SKM-1 treated with dmso at 0.1 percent for 144 hours (cell line): Measurements from ENCODE around the gene CACNA1E.
"Not testable (repeated sequence)": the region's sequence is repeated elsewhere in the genome, so short reads cannot be mapped to it uniquely, and the experiment has no call there.

Source experiments
- DNase-seq: peaks from one replicate; lab custom pipeline; 2025; ENCODE audit not compliant: unreplicated experiment; lab: John Stamatoyannopoulos, UW

CACNA1E gene

DNA sequence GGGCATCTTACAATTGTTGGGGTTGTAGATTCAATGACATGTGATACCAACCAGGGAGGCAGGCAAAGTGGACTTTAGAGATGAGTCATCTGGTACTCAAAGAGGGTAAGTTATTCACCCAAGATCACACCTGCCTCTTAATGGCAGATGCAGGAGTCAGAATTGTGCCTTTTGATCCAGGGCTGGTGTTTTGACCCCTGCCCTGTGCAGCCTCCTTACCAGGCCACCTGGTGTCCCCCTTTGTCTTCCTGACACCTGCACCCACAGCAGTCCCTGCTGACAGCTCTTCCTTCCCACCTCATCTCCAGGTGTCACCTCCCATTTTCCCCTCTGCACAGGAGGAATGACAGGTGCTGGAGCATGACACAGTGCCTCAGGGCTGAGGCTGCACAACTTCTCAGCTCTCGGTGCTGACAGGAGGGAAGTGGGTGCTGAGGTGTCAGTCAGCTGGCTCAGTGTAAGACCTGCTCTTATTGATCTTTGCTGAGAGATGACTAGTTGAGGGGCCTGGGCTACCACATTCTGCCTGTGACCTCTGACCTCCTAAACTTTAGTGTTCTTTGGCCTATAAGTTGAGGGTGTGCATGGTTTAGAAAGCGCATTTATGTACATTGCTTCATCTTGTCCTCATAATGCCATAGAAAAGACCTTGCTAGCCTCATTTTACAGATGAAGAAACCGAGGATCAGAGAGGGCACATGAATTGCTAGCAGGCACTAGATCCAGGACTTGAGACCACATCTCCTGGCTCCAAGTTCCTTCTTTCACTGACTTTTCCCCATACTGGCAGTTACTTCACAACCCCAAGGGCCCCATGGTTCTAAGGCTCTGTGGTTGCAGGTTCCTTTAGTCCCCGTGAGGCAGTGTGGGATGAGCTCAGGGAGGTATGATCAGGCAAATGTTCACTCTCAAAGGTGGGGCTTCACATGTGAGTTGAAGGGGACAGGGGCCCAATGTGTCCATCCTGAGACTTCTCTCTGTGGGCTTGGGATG is 31.3 kb downstream of the CACNA1E start:
- peak; percentile 91 for DNase-seq

DNA sequence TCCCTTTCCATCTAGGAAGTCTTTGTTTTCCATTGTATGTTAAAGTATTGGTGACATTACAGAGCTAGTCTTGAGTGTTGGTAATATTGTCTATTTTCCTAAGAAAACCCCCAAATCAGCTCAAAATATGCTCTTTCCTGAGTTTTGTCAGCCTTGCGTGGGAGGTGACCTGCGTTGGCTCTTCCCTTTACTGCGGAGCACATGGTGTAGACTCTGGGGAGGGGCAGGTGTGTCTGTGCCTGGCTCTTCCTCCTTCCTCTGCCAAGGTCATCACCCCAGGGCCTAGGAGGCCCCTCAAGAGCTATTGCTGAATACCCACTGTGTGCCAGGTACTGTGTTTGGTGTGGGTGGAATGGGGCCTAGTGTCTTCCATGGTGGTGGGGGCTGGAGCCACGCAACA is 33.4 kb downstream of the CACNA1E start:
- DNase-seq = no peak

- no peak for DNase-seq
These were observed 34.0 kb downstream of the CACNA1E start for GRCh38 chr1:181517181-181517875.

DNA sequence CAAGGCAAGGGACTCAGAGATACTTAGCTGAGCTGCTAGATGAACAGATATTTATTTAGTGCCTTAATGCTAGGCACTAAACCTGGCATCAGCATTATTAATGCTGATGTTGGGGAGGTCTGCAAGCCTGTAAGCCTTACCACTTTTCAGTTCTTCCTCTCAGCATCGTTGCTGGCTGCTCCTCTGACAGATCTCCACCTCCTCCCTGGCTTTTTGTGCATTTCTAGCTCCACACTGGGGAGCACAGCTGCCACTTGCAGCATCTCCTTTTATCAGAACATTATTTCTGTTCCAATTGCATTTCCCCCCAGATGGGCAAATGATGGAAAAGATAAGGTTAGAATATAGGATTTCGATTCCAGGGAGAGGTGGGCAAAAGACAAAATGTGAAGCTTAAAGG is 34.8 kb downstream of the CACNA1E start:
- no peak for DNase-seq

DNA sequence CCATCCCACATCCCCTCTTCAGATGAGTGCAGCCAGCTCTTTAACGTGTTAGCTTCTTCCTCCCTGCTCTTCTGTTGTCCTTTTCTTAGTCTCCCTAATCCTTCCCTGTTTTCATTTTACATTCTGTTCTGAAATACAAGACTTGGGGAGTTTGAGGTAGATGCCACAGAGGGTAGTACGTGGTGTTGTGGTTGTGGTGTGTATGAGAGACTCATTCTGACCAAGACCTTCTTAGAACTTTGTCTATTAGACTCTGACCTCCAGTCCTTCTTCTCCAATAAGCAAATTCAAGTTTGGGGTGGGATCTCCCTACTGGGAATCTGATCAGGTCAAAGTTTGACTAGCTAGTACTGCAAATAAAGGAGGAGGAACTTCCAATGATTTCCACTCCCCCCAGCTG is 39.5 kb downstream of the CACNA1E start:
- DNase-seq = no peak

DNA sequence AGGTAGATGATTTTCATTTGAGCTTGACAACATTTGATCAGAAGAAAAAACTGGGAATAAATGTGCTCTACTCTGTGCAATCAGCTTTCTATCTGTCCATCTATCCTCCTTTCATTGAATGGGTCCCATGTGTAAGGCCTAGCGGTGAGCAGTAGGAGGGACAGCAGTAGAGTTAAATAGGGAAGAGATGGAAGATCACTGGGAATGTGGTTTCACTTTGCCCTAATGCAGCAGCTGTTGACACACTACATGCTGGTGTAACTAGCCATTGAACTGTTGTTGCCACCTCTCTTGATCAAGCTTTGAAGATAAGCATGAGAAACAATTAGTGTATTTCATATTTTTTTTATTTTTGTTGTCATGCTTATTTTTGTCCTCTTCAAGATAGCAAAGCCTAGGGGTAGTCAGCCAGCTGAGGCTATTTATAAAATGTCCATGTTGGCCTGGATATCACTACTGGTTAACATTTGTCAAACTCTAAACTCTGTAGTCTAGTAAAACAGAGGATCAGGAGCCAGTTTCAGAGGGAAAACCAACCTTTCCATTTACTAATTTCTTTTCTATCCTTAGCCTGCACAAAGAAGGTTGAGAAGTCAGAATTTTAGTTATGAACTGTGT is 41.9 kb downstream of the CACNA1E start:
- no peak for DNase-seq

- DNase-seq = not testable (repeated sequence)
These were observed 44.9 kb downstream of the CACNA1E start for GRCh38 chr1:181528241-181528640.

- no peak for DNase-seq
These were observed 48.1 kb downstream of the CACNA1E start for GRCh38 chr1:181531441-181531840.

DNA sequence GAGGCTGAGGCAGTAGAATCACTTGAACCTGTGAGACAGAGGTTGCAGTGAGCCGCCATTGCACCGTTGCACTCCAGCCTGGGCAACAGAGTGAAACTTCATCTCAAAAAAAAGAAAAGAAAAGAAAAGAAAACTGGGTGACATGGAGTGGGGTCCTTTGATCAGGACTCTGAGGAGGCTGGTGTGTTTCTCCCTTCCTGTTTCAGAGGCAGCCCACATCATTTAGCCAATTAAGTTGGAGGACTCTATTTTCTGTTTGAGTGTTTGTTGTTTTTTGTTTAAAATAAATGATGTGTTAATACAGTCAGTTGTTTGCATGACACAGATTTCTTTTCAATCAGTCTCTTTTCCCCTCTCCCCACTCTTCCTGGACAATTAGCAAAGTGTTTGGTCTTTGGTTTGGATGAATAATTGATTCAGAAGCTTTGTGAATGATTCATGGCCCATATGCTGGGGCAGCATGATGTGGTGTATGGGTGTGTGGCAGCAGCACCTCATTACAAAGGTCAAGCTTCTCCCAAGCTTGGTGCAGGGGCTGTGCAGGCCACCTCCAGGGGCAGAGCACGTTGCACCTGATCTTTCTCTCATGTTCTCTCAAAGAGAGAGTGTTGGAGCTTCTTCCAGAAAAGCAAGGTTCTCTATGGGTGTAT is 48.8 kb downstream of the CACNA1E start:
- DNase-seq = no peak

DNA sequence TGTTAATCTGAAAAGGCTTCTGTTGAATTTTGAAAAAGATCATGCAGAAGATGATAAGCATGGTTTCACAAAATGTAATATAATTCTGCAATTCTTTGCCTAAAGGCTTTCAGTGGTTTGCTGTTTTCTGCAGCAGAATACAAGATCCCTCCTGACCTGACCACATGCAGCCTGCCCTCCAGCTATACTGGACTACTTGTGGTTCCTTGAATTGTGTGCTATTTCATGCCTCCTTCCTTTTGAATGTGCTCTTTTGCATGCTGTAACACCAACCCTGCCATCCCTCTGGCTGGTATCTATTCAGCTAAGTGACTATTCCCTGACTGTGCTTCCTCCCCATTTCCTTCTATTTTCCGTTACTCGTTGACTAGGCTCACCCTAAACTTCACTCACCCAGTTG is 55.5 kb downstream of the CACNA1E start:
- DNase-seq = no peak

GRCh38 chr1:181541458-181541857 is 58.1 kb downstream of the CACNA1E start:
- DNase-seq = no peak

- DNase-seq = no peak
These were observed 58.6 kb downstream of the CACNA1E start for GRCh38 chr1:181541947-181542346.

DNA sequence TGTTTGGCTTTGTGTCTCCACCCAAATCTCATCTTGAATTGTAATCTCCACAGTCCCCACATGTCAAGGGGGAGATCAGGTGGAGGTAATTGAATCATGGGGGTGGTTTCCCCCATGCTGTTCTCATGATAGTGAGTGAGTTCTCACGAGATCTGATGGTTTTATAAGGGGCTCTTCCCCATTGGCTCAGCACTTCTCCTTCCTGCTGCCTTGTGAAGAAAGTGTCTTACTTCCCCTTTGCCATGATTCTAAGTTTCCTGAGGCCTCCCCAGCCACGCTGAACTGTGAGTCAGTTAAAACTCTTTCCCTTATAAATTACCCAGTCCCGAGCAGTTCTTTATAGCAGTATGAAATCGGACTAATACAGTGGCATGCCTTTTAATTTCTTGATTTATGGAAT is 59.1 kb downstream of the CACNA1E start:
- DNase-seq = peak; percentile 64

- no peak for DNase-seq
These were observed 62.1 kb downstream of the CACNA1E start for GRCh38 chr1:181545395-181545794.

GRCh38 chr1:181548497-181548896 is 65.2 kb downstream of the CACNA1E start:
- DNase-seq = no peak

GRCh38 chr1:181551249-181551648 is 67.9 kb downstream of the CACNA1E start:
- no peak for DNase-seq

GRCh38 chr1:181551754-181552153 is 68.4 kb downstream of the CACNA1E start:
- DNase-seq = no peak

DNA sequence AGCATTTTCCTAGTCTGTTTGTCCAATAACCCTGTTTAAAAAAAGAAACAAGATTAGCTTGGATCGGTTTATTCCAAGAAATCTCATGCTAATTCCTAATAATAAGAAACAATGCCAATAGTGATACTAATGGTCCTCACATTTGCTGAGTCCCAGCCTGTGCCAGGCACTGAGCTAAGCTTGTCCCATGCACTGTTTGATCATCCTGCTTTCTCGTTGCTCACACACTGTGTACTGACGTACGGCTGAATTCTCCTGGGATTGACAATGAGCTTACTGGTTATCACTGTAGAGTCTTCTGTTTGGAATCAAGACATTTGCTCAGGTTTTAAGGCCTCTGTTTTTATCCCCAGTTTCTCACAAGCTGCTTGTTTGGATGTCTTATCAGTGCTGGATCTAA is 71.1 kb downstream of the CACNA1E start:
- no peak for DNase-seq

DNA sequence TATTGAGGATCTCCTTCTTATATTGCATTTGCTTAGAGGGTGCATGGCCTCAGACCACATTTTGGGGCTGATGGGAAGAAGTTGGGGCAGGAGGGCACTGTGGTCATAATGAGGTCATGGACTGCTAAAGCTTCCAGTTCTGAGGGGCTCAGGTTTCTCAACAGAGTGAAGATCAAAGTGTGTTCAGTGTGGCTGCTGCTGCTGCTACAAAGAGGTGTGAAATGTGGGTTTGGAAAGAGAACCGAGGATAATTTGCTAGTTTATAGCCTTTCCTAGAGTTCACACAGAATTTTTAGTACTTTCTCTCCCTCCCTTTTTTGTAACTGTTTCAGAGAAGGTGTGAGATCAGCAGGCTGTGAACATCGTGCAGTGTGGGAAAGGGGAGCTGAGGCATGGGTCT is 73.3 kb downstream of the CACNA1E start:
- no peak for DNase-seq

DNA sequence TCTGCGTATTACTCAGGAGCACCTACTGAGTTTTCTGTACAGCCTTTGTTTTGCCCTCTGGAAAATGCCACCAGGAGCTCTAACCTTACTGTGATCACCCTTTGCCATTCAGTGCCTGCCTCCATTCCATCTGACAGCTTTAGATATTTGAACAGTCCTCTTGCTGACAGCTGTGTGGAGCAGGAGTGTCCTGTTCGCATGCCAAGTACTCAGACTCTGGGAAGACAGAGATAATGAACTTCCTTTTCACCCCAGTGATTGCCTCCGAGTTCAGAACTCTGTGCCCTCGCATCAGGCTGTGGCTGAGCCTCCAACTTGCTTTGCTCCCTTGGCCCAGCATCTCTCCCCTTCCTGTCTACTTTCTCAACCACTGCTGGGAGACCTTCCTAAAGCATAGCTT is 74.0 kb downstream of the CACNA1E start:
- peak; percentile 5 for DNase-seq

DNA sequence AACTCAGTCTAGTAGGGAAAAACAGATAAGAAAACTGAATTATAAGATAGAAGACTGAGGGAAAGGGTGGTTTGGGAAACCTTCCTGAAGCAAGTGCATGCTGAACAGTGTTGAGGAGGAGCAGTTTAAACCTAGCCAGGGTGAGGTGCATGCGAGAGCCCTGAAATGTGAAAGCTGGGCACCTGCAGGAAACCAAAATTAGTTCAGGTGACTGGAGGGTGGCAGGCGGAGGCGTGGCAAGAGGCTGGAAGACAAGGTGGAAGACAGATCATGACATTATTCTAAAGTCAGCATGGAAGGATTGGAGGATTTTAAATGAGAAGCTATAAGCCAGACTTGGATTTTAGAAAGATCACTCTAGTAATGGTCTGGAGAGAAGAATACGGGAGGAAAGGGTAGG is 75.1 kb downstream of the CACNA1E start:
- no peak for DNase-seq
